SU-DHL-6 (cell line): Measurements from ENCODE around the gene QPCT.

Source experiments
- CTCF ChIP-seq: fragments of 200-600 bp; sonication (generic); IDR thresholded peaks from one replicate; pipeline ENCODE4 v1.5.1; 2017; ENCODE audit warnings: antibody characterized with exemption, mild to moderate bottlenecking, low read length, moderate library complexity; ENCODE audit not compliant: insufficient read depth, poor library complexity, severe bottlenecking
- EZH2phosphoT487 ChIP-seq: fragments of 200-600 bp; sonication (generic), shearing (Covaris generic); conservative IDR thresholded peaks from 2 replicates; pipeline ENCODE4 v1.6.1; 2018; ENCODE audit warnings: mild to moderate bottlenecking, antibody characterized with exemption, low read length, moderate library complexity, mixed read lengths

GRCh38 chr2:37372000-37372399, 27.6 kb downstream of the QPCT start:
- TF ChIP-seq CTCF (no peak), EZH2phosphoT487 (no peak)
